HS-27A (cell line): ENCODE data around the gene TBC1D2B.

Source experiments
- DNase-seq: peaks from one replicate; pipeline ENCODE4 v3.0.0-alpha.2; 2012; ENCODE audit warnings: low read depth, missing footprints

TBC1D2B gene

DNA sequence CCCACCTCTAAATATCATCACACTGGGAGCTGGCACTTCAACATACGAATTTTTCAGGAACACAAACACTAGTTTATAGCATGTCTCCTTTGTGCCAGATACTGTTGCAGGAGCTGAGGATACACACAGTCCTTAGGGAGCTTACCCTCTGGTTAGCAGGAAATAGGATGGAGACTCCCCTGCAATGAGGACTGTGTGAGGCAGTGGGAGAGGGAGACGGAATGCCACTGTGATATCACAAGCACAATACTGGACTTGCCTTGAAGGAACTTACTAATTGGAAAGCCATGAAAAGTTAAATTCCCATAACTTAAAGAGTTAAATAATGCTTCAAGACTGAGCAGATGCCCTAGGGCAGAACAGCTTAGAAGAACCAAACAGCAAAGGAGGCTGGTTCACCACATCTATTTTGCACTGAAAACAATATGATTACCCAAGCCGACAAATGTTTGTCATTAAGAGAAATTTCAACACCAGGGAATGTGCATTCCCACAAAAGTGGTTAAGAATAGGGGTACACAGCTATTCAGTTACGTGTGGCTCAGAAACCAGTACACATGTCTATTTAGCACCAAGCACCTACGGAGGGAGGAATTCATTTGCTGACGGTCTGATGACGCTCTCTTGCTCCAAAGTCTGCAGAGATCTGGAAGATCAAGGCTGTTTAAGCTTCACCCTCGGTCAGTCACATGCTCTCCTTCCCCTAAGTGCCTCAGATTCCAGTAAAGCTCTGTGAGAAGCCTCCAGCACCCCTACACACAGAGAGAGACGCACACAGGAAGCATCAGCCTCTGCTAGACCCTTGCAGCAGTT lies 5.2 kb downstream of the TBC1D2B start:
- no peak for DNase-seq

DNA sequence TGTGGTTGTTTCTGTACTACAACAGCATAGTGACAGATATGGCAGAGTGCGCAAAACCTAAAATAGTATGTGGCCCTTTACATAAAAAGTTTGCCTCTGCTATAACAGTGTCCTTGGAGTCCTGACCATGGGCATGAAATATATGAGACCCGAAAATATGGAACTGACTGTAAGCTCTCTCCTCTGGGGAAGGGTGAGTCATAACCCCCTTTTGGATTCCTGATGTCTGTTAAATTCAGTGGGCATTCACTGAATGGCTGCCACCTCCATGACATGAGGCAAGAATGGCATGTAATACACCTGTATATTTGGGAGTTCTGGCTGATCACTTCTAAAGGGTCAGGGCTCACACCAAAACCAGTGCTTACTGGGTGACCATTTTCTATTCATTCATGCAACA lies 6.1 kb downstream of the TBC1D2B start:
- no peak for DNase-seq

DNA sequence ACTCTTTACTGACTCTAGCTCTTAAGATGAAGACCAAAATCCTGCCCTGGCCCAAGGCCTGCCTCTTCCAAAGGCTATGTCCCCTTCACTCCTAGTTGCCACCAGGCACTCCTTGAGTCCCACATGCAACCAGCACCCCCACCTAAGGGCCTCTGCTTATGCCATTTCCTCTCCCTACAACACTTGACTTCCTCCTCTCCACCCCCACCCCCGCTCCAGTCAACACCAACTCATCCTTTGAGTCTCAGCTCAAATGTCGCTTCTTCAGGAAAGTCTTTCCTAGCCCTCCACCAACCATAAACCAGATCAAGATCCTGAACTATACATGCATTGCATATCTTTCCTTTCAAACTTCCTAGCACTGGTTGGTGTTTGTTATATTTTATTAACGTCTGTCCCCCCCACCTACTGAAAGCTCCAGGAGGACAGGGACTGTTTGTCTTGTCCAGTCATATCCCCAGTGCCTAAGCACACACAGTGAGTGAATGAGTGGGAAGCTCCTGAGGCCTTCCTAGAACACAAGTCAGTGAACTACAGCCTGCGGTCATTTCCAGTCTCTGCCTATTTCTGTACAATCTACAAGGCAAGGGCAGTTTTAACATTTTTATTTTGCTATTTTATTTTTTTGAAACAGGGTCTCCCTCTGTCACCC lies 7.3 kb downstream of the TBC1D2B start:
- no peak for DNase-seq

DNA sequence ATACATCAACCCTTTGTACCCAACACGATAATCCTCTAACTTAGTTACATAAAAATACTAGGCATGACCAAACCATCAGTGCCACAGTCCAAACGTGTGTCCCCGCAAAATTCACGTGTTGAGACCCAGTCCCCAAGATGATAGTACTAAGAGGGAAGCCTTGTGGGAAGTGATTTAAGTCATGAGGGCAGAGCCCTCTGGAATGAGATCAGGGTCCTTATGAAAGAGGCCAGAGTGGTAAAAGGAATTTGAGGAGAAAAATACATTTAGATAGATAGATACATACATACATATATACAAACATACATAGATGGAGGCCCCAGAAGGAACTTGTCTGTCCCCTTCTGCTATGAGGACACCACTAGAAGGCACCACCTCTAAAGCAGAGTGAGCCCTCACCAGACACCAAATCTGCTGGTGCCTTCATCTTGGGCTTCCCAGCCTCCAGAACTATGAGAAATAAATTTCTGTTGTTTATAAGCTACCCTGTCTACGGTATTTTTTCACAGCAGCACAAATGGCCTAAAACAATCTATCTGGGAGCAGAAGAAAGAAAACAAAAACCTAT lies 8.0 kb downstream of the TBC1D2B start:
- no peak for DNase-seq

DNA sequence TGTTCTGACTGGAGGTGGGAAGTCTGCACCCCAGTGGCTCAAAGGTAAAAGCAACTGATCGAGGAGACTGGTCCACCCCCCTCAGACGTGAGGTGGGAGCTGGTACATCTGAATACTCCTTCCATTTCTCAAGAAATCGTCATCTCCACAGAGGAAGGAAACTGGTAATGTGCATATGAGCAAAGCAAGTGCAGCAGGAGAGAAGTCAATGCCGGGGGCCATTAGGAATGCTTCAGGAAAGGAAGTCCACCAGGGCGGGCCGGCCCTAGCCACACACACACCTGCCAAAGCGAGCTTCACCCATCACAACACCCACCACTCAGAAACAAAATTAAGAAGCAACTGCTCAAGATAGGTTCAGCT lies 8.5 kb downstream of the TBC1D2B start:
- DNase-seq = no peak

DNA sequence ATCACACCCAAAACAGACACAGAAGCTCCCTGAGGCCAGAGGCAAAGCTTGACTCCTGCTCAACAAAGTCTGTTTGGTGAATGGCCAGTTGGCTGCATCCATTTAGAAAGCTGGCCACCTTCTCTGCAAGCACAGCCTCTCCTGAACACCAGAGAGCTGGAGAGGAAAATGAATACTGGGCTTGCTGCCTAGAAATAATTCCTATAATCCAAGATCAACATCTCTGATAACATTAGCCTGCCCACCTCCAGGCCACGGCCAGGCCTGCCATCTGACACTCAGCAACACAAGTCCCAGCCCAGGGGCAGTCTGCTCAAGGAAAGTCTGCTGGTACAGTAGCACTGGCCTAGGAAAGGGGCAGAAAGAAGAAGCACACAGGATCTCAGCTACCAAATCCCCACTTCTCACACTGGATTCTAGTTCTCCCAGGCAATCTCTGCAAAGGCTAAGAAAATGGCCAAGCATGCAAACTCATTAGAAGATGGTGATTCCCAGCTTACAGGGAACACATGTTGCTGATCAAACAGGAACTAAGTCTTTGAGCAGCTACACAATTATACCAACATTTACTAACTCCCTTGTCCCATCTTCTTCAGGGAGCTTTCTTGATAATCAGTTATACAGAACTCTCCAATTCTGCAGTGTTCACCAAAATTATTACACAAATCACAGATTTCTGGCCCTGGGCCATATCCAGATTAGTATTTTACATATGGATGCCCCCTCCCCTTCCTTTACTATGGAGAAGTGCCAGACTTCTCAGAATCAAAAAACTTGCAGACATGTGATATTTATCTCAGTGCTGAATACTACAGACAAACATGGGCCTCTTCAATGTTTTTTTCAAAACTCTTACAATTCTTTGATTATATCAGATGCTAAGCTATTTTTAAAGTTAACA lies 9.9 kb downstream of the TBC1D2B start:
- DNase-seq = no peak

DNA sequence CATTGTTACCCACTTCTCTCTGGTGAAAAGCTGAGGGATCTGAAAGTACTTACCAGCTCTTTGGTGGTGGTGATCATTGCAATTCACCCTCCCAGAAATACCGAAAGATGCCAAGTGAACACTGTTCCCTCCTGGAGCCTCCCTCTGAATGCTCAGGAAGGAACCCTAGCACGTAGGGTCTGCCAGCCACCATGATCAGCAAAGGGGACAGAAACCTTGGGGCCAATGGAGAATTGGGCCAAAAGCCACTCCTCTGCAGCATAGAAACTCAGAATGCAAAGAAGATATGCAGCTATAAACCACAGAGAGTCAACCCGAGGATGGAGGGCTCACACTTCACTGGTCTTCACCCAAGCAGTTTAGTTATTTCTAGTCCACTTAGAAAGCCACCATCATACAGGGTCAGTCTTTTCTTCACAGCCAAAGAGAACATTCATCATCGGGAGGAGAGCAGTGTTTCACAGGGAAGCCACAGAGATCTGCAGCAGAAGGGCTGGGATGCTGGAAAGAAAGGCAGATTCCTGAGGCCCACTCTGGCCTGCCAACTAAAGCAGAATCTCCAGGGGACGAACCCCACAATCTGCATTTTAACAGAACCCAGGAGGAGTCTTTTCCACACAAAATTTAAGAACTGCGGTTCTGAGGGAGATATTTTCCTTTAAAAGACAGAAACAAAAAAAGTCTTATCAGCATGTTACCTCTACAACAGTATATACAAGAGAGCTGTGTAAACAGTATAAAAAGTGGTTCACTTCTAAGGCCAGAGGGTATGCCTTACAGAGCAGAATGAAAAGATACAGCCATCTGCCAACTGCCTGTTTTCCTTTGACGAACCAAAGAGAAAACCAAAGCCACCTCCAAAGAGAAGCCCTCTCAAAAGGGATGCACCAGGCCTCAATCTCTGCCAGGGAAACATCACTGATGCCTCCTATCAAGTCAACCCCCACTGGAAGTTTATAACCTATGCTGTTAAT lies 11.3 kb downstream of the TBC1D2B start:
- no peak for DNase-seq

DNA sequence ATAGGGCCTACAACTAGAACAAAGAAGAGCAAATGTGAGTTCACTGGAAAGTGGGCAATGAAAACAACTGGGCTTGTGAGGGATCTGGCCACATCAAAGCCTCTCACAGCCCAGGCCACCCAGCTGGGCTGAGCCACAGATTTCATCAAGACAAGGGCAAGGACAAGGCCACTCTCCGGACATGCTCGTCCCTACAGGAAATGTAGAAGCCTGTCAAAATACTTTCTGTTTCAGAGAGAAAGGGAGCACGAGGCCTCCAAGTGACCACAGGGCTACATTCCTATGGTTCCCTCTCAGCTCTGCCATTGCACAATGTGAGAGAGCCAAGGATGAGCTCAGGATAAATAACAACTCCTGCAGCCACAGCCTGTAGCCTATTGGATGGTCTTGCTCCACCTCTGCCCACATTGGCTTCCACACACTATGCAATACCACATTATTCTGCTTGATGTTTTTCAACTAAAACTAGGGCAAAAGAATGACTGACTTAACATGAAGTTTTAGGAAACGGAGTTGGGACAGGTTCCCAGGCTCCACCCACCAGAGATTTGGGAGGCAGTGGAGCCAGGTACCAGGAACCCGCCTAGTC lies 12.1 kb downstream of the TBC1D2B start:
- DNase-seq = peak; percentile 97

DNA sequence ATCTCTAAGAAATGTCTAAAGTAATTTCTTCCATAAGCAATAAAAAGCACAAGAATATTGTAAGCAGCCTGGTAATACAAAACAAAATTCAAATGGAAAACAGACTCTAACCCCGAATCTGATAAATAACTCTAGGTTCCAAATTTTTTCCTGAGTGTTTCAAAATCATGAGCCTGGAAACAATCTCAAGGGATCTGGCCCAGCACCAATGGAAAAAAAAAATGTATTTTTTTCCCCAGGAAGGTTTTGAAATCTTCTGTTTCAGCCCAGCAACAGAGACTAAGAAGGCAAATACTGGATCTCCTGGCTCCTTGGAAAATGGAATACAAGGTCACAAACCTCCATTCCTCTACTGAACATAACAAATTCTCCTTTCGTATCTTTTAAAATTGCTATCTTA lies 13.0 kb downstream of the TBC1D2B start:
- no peak for DNase-seq

DNA sequence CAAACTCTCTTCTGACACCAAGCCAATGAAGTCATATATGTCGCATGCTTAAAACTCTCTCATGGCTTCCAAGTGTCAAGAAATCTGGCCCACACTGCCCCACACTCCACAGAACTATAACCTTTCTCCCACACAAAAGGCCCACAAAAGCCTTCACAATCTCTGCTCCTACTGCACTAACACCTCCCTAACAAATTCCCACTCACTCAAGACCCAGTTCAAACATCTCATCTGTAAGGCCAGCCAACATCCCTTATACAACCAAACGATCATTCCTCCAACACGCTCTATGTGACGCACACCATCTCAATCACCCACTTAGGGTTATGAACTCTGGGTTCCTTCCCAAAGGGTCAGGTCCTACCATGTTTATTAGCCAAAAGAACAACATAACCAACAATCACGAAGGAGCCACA lies 13.5 kb downstream of the TBC1D2B start:
- DNase-seq = no peak

DNA sequence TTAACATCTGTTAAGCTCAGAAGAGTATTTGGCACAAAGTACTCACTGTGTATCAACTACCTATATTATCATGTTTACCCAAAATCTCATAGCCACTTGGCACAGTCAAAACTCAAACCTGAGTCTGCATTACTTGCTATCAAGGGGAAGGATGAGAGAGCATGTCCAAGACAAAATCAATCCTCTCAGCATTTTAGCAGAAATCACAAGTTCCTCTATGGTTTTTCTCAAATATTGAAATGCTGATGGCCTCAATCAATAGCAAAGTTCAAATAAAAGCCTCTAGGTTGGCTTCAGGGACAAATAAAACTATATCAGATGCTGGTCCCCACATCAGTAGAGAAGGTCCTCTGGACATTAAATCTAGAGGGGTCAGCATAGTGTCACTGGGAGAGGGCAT lies 14.3 kb downstream of the TBC1D2B start:
- DNase-seq = no peak

DNA sequence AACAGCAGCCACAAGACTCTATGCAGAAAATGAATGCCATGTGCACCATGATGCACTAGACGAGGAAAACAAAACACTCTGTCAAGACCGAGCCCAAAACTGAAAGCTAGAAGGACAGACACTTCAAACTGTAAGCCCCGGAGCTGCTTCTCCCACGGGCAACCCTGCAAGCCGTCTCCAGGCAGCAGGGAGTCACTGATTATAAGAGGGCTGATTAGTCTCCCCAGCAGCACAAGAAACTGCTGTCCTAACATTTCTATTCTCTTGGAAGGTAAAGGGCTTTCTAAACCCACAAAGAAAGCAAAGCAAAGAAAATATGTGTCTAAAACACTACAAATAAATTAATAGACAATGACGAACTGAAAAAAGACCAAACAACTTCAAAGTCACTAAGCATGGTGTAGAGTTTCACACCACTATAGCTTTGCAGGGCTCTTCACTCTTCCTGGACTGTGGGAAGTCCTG lies 15.5 kb downstream of the TBC1D2B start:
- no peak for DNase-seq

DNA sequence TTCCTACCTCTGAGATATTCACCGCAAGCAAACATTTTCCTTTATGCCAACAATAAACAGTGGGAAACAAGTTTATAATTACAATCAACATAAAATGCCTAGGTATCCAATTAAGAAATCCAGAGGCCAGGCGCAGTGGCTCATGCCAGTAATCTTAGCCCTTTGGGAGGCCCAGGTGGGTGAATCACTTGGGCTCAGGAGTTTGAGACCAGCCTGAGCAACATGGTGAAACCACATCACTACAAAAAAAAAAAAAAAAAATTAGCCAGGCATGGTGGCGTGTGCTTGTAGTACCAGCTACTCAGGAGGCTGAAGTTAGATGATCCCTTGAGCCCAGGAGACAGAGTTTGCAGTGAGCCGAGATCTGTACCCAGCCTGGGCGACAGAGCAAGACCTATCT lies 17.3 kb downstream of the TBC1D2B start:
- no peak for DNase-seq

DNA sequence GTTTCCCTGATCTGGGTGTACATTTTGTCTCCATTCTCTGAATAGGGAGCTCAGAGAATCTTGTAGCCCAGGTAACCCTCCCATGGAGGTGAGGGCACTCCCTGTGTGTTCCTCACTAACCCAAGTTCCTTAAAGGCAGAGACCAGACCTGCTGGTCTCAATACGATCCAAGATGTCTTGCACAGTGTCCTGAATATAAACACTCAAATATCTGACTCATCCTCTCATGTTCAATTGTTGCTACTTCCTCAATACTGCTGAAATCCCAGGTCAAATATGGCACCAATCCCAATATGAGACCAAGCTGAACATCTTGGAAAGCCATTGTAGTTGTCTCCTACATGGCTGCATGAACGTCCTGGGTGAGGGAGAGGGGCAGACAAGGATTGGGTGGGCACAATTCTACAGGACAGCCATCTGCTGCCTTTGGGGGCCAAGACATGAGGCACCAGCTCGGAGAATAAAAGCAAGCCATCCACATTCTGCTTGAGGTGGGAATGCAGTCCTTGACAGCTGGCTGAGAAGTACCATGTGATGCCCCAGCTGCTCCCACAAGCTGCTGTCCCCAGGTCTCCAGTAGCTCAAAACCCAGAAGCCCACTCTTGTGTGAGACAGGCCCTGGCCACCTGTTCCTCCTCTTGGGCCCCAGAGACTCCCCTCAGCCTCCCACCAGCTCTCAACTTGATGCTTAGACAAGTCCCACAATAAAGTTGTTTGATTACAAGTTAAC lies 18.2 kb downstream of the TBC1D2B start:
- DNase-seq = no peak

DNA sequence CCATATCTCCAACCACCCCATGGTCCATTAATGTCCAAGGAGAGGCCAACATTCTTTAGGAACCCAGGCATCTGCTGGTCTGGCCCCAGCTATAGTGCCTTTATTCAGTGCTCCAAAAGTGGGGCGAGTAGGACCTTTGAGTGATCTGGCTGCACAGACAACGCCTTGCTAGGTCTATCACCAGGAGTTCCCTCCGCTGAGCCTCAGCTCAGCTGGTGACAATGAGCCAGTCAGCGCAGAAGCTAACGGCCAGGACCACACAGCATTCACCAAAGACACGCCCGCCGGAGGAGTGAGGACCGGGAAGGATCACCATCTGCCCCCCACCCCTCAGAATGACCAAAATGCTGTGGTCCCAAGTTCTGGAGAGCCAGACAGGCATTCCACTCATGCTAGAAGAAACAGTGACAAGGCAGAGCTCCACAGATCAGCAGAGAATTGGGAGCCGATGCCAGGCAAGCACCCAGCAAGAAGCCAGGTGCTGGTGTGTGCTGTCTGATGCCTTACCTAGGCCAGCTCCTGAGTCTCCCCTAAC lies 19.0 kb downstream of the TBC1D2B start:
- DNase-seq = no peak

DNA sequence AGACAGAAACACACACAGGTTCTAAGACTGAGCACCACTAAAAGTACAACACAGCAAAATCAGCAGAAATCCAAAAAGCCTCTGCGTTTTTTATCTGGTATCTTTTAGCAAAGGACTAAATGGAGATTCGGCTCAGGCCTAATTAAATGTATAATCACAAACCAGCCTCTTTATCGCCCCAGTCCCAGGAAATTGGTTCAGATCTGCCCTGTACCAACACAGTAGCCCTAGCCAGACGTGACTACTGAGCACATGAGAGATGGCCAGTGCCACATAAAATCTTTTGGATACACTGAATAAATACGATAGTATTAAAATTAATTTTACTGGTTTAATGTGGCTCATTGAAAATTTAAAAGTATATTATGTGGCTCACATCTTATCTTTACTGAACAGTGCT lies 19.7 kb downstream of the TBC1D2B start:
- no peak for DNase-seq

DNA sequence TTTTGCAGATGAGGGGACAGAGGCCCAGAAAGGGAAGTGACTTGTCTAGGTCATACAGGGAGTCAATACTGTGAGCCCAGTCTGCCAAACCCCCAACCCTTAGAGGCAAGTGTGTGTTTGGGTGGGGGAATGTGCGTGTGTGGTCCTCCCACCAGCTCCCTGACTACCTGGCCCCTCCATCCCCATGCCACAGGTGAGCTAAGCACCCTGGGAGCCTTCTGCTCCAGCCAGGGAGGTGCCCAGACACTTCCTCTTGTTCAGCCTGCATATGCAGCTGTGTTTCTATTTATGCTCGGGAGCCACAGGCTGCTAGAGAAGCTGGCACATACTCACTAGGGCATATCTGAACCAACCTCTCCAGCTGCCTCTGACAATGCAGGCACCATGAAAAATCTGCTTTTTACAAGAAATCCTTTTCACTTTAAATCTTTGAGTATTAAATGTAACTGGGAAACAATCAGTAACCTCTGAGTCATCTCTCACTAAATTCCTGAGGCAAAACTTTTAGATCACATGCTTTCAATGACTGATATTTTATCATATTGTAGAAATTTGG lies 20.7 kb downstream of the TBC1D2B start:
- no peak for DNase-seq

DNA sequence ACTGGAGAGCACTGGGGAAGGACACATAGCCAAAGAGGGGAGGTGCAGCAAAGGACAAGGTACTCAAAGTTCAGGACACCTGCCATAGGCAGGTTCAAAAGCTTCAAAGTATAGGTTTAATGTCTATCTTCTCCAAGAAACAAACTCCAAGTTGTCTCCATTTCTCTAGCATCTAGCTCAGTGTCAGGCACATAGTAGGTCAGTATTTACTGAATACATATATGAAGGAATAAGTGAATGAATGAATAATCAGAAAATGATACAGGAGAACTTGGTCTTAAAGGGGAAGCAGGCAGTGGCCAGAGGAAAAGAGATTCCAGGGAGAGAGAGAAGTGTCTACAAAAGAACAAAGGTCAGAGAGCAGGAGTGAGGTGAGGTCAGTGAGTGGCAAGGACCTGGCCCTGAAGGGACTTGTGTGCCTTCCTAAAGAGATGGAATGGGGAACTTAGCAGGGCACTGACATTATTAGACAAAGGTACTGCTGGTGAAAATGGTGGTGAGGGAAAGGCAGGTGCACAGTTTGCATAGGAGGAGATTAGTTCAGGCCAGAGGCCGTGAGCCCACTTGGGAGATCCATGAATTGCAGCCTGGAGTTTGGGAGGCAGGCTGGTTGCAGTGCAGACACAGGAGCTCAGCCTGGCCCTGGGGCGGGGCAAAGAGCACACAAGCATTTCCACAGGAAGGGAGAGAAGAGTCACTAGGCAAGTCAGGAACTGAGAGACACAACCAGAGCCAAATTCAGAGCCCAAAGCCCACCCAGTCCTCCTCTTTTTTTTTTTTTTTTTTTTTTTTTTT lies 21.4 kb downstream of the TBC1D2B start:
- DNase-seq = no peak

DNA sequence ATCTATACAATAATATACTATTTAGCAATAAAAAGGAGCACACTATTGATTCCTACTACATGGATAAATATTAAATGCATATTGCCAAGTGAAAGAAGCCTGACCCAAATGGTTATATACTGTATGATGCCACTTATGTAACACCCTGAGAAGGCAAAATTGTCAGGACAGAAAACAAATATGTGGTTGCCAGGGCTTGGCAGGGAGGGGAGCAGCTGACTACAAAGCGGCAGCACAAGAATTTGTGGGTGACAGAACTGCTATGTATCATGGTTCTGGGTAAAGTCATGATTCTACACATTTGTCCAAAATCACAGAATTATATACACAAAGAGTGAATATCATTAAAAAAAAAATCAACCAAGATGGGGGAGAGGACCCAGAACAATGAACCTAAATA lies 22.5 kb downstream of the TBC1D2B start:
- DNase-seq = no peak
